ENCODE measurements around the gene SSC5D.

The SSC5D gene

DNA sequence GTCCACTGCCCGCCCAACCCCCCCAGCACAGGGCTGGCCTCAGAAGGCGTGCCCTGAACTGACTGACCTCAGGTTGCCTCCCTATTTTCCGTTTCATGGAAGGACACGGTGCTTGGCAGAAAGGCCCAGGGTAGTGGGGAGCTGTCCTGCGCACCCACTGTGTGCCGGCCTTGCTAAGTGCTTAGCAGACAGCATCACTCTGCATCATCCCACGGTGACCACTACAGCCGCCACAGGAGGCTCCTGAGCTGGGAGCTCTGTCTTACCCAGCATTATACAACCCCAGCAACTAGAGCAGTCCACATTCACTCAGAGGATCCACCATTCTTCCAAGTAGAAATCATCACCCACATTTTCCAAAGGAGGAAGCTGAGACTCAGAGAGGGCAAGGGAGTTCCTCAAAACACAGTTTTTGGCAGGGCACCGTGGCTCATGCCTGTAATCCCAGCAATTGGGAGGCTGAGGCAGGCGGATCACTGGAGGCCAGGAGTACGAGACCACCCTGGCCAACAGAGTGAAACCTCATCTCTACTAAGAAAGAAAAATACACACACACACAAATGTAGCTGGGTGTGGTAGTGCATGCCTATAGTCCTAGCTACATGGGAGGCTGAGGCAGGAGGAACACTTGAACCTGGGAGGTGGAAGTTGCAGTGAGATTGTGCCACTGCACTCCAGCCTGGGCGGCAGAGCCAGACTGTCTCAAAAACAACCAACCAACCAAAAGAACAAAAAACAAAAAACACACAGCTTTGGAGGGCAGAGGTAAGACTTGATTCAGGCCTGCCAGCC, 47.1 kb downstream of the SSC5D start:
- no peak for DNase-seq (ENCODE audit: low read depth, low spot score)

DNA sequence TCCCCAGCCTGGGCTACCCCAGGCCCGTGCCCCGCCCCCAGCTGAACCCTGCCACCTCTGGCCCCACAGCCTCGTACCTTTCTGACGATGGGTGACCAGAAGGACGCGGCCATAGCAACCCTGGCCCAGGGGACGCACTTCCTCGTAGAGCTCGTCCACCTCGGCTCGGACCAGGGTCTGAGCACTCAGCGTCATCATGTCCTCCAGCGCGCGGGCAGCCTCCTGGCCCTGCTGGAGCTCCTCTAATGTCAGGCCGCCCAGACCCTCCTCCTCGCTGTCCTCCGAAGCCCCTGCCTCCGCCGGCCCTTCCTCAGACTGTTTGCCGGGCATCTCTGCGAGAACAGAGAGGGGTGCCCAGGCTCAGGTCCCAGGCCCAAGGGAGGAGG, 47.7 kb downstream of the SSC5D start:
- CTCF ChIA-PET = interaction anchor here (0.9 to 2.3 kb wide), 7 partner anchors 18 to 97 kb away, joined by 3 to 11 read pairs (median 4); partner anchors contain the start of gene ZNF865
- DNase-seq (ENCODE audit: low read depth, low spot score) = no peak
- POLR2A ChIA-PET = interaction anchor here (0.9 kb wide), 1 partner anchor 10 kb away, joined by 3 read pairs; no protein-coding TSS in a partner anchor
- H3K4me3 ChIP-seq (ENCODE audit: low read depth, low read length) = no peak overlapping the region
- TF ChIP-seq, protein P1, sequence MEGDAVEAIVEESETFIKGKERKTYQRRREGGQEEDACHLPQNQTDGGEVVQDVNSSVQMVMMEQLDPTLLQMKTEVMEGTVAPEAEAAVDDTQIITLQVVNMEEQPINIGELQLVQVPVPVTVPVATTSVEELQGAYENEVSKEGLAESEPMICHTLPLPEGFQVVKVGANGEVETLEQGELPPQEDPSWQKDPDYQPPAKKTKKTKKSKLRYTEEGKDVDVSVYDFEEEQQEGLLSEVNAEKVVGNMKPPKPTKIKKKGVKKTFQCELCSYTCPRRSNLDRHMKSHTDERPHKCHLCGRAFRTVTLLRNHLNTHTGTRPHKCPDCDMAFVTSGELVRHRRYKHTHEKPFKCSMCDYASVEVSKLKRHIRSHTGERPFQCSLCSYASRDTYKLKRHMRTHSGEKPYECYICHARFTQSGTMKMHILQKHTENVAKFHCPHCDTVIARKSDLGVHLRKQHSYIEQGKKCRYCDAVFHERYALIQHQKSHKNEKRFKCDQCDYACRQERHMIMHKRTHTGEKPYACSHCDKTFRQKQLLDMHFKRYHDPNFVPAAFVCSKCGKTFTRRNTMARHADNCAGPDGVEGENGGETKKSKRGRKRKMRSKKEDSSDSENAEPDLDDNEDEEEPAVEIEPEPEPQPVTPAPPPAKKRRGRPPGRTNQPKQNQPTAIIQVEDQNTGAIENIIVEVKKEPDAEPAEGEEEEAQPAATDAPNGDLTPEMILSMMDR (IDR thresholded peaks at IDR 0.05; ENCODE audit: insufficient read depth, low read length, missing control alignments) = no peak

More for the DNA sequence above, 47.1 kb downstream of the SSC5D start:
- TF ChIP-seq, protein P1 (IDR thresholded peaks at IDR 0.05; ENCODE audit: insufficient read depth, low read length, missing control alignments) = no peak
- ChIA-PET POLR2A (interaction anchor here (0.9 kb wide), 1 partner anchor 10 kb away, joined by 3 read pairs; no protein-coding TSS in a partner anchor), CTCF (interaction anchor here (0.9 to 2.3 kb wide), 8 partner anchors 9 to 97 kb away, joined by 3 to 11 read pairs (median 4); partner anchors contain the start of gene ZNF865)
- no peak overlapping the region for H3K4me3 ChIP-seq (ENCODE audit: low read depth, low read length)

DNA sequence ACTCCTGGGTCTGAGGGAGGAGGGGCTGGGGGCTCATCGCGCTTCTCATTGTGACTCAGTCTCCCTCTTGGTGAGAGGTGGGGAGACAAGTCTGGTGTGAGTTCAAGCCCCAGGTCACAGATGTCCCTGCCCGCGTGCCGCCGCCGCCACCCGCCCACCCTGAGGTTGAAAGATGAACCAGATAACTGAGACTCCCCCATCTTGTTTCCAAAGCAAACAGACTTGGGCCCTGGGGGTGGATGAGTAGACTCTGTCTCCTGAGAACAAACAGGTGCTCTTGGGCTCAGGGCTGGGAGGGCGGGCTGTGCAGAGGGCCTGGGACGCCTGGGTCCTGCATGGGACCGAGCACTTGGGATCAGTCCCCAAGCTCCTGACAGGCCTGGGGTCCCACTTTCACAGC, 48.1 kb downstream of the SSC5D start:
- ChIA-PET CTCF (interaction anchor here (0.9 to 2.3 kb wide), 5 partner anchors 19 to 96 kb away, joined by 3 to 11 read pairs (median 4); partner anchors contain the start of gene ZNF865), POLR2A (interaction anchor here (0.9 kb wide), 1 partner anchor 11 kb away, joined by 3 read pairs; no protein-coding TSS in a partner anchor)
- DNase-seq (ENCODE audit: low read depth, low spot score) = no peak
- TF ChIP-seq, protein P1 (IDR thresholded peaks at IDR 0.05; ENCODE audit: insufficient read depth, low read length, missing control alignments) = no peak
- no peak overlapping the region for H3K4me3 ChIP-seq (ENCODE audit: low read depth, low read length)

DNA sequence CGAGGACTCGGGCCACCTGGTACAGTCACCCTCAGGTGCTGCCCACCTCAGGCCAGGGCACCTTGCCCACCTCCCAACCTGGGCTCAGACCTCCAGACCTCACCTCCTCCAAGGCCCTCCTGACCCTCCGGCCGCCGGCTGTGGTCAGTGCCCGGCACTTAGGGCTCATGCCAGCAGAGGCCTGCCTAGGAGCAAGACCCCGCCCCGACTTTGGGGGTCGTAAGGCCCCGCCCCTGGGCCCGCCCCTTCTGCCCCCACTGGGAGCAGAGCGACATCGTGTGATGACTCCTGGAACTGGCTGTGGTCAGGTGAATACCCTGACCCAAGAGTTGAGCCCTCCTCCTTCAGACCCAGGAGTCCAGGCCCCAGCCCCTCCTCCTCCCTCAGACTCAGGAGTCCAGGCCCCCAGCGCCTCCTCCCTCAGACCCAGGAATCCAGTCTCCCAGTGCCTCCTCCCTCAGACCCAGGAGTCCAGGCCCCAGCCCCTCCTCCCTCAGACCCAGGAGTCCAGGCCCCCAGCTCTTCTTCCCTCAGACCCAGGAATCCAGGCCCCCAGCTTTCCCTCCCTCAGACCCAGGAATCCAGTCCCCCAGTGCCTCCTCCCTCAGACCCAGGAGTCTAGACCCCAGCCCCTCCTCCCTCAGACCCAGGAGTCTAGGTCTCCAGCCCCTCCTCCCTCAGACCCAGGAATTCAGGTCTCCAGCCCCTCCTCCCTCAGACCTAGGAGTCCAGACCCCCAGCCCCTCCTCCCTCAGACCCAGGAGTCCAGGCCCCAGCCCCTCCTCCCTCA, 48.9 kb downstream of the SSC5D start, which contains the start of gene SBK2:
SBK2 (minus strand) TSS at position 183 of the 790 bp plus-strand sequence. CDS start 839 bp downstream, outside the sequence.
- TF ChIP-seq, protein P1 (IDR thresholded peaks at IDR 0.05; ENCODE audit: insufficient read depth, low read length, missing control alignments) = peak; percentile 0
- H3K4me3 ChIP-seq (ENCODE audit: low read depth, low read length) = no peak within 1 kb of the TSS
- DNase-seq (ENCODE audit: low read depth, low spot score) = no peak
- ChIA-PET POLR2A (interaction anchor here (0.5 kb wide), 1 partner anchor 38 kb away, joined by 6 read pairs; no protein-coding TSS in a partner anchor), CTCF (no interaction called here)

DNA sequence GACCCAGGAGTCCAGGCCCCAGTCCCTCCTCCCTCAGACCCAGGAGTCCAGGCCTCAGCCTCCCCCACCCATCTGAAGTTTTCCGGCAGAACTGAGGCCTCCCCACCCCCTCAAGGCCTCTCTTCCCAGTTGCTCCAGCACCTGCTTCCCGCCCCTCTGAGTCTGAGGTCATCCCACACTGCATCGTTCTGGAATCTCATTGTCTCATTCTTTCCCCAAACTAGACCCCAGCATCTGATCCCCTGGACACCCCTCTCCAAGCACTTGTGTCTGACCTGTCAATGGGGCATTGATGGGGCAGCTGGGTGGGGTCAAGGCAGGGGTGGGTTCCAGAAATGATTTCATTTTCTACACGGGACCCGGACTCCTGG, 49.5 kb downstream of the SSC5D start:
- no peak for DNase-seq (ENCODE audit: low read depth, low spot score)
- no peak overlapping the region for H3K4me3 ChIP-seq (ENCODE audit: low read depth, low read length)
- TF ChIP-seq, protein P1 (IDR thresholded peaks at IDR 0.05; ENCODE audit: insufficient read depth, low read length, missing control alignments) = no peak
- ChIA-PET CTCF (no interaction called here), POLR2A (no interaction called here)

Measured in AG04449 (cell line).